ENCODE results near the gene TMEM35B.
"Not testable (repeated sequence)": the region's sequence is repeated elsewhere in the genome, so short reads cannot be mapped to it uniquely, and the experiment has no call there.

TMEM35B gene

GRCh38 chr1:34976384-34977209 is 8.6 kb downstream of the TMEM35B start:
- no peak for DNase-seq (ENCODE audit: low read depth)
- TF ChIP-seq CTCF (conservative IDR thresholded peaks at IDR 0.05; ENCODE audit: low read length), result no peak
- no peak overlapping the region for H3K4me3 ChIP-seq (ENCODE audit: low read length)

- H3K4me3 ChIP-seq (ENCODE audit: low read length), result no peak overlapping the region
- DNase-seq (ENCODE audit: low read depth), result peak; percentile 11
- no peak for TF ChIP-seq CTCF (conservative IDR thresholded peaks at IDR 0.05; ENCODE audit: low read length)
Observed at GRCh38 chr1:34975771-34976170, 9.4 kb downstream of the TMEM35B start.

- TF ChIP-seq CTCF (conservative IDR thresholded peaks at IDR 0.05; ENCODE audit: low read length), result no peak
- no peak overlapping the region for H3K4me3 ChIP-seq (ENCODE audit: low read length)
- DNase-seq (ENCODE audit: low read depth), result peak; percentile 29
Observed at GRCh38 chr1:34975338-34975737, 9.8 kb downstream of the TMEM35B start.

GRCh38 chr1:34974626-34975025 is 10.5 kb downstream of the TMEM35B start:
- DNase-seq (ENCODE audit: low read depth), result no peak
- TF ChIP-seq CTCF (conservative IDR thresholded peaks at IDR 0.05; ENCODE audit: low read length), result no peak

GRCh38 chr1:34973326-34973725 is 11.8 kb downstream of the TMEM35B start:
- no peak overlapping the region for H3K4me3 ChIP-seq (ENCODE audit: low read length)
- no peak for TF ChIP-seq CTCF (conservative IDR thresholded peaks at IDR 0.05; ENCODE audit: low read length)
- peak; percentile 19 for DNase-seq (ENCODE audit: low read depth)

More at GRCh38 chr1:34974626-34975025, 10.5 kb downstream of the TMEM35B start:
- H3K4me3 ChIP-seq (ENCODE audit: low read length), result no peak overlapping the region

- DNase-seq (ENCODE audit: low read depth), result no peak
- no peak for TF ChIP-seq CTCF (conservative IDR thresholded peaks at IDR 0.05; ENCODE audit: low read length)
- H3K4me3 ChIP-seq (ENCODE audit: low read length), result no peak overlapping the region
Observed at GRCh38 chr1:34970829-34971228, 14.3 kb downstream of the TMEM35B start.

GRCh38 chr1:34970220-34970735 is 14.9 kb downstream of the TMEM35B start:
- no peak for TF ChIP-seq CTCF (conservative IDR thresholded peaks at IDR 0.05; ENCODE audit: low read length)
- no peak overlapping the region for H3K4me3 ChIP-seq (ENCODE audit: low read length)
- peak; percentile 25 for DNase-seq (ENCODE audit: low read depth)

GRCh38 chr1:34968297-34968696 is 16.9 kb downstream of the TMEM35B start:
- DNase-seq (ENCODE audit: low read depth); H3K4me3 ChIP-seq (ENCODE audit: low read length): not testable (repeated sequence)

GRCh38 chr1:34967672-34968071 is 17.5 kb downstream of the TMEM35B start:
- not testable (repeated sequence) for H3K4me3 ChIP-seq (ENCODE audit: low read length)

More at GRCh38 chr1:34967672-34968071, 17.5 kb downstream of the TMEM35B start:
- DNase-seq (ENCODE audit: low read depth), result not testable (repeated sequence)

All from AG10803 (cell line).